ENCODE results near the gene PPTC7.
"Not testable (repeated sequence)": the region's sequence is repeated elsewhere in the genome, so short reads cannot be mapped to it uniquely, and the experiment has no call there.

PPTC7 gene

GRCh38 chr12:110562386-110562785 lies 20.7 kb downstream of the PPTC7 start:
- DNase-seq: not testable (repeated sequence)

- DNase-seq: no peak
Measured at GRCh38 chr12:110561471-110562201, 21.5 kb downstream of the PPTC7 start.

- no peak for DNase-seq
Measured at GRCh38 chr12:110560946-110561345, 22.2 kb downstream of the PPTC7 start.

GRCh38 chr12:110560048-110560447 lies 23.1 kb downstream of the PPTC7 start:
- DNase-seq: no peak

- not testable (repeated sequence) for DNase-seq
Measured at GRCh38 chr12:110558945-110559344, 24.2 kb downstream of the PPTC7 start.

GRCh38 chr12:110557300-110557699 lies 25.8 kb downstream of the PPTC7 start:
- DNase-seq: no peak

GRCh38 chr12:110556705-110557104 lies 26.4 kb downstream of the PPTC7 start:
- DNase-seq: no peak

GRCh38 chr12:110555577-110556406 lies 27.3 kb downstream of the PPTC7 start:
- DNase-seq: no peak

GRCh38 chr12:110554184-110554583 lies 28.9 kb downstream of the PPTC7 start:
- no peak for DNase-seq

- no peak for DNase-seq
Measured at GRCh38 chr12:110550981-110551380, 32.1 kb downstream of the PPTC7 start.

- no peak for DNase-seq
Measured at GRCh38 chr12:110549716-110550115, 33.4 kb downstream of the PPTC7 start.

GRCh38 chr12:110548678-110549077 lies 34.4 kb downstream of the PPTC7 start:
- DNase-seq: no peak

- no peak for DNase-seq
Measured at GRCh38 chr12:110547090-110547489, 36.0 kb downstream of the PPTC7 start.

- no peak for DNase-seq
Measured at GRCh38 chr12:110546339-110546738, 36.8 kb downstream of the PPTC7 start.

GRCh38 chr12:110545812-110546211 lies 37.3 kb downstream of the PPTC7 start:
- DNase-seq: no peak

GRCh38 chr12:110545259-110545658 lies 37.9 kb downstream of the PPTC7 start:
- not testable (repeated sequence) for DNase-seq

GRCh38 chr12:110543965-110544364 lies 39.2 kb downstream of the PPTC7 start:
- no peak for DNase-seq

- DNase-seq: peak in 32 of 56 donors; percentile 2 to 61 (median 18)
Measured at GRCh38 chr12:110543252-110543959, 39.7 kb downstream of the PPTC7 start.

- DNase-seq: no peak
Measured at GRCh38 chr12:110540048-110540447, 43.1 kb downstream of the PPTC7 start.

- DNase-seq: no peak
Measured at GRCh38 chr12:110538869-110539622, 44.1 kb downstream of the PPTC7 start.

Measured in nucleus accumbens (tissue), 56 donors.